Endothelial cell of umbilical vein (primary cell): ENCODE results near the gene FAM168A. TPM values are rescaled to one million over a fixed set of nuclear protein-coding genes. Genes with fewer than 3 reads are reported as not detected.

Source experiments
- BruUV-seq: library from RNA; stranded (reverse); fragments of 400-500 nt; replicated peaks from 2 replicates; lab custom pipeline; 2021; lab: Mats Ljungman, UMichigan
- CTCF ChIA-PET: fragments of 300-600, 350-600 bp; sonication (Branson Sonifier 250); formaldehyde crosslinking; loops from one replicate; lab custom pipeline; 2021; ENCODE audit warnings: antibody characterized with exemption, inconsistent platforms; lab: Charles Lee
- POLR2A ChIA-PET: fragments of 300-600, 350-600 bp; sonication (Branson Sonifier 250); formaldehyde crosslinking; loops from one replicate; lab custom pipeline; 2021; ENCODE audit warnings: antibody characterized with exemption, inconsistent platforms; lab: Charles Lee
- DNase-seq: peaks from one replicate; pipeline ENCODE4 v3.0.0-alpha.2; 2011; ENCODE audit warnings: low read depth, low spot score
- FAIRE-seq: peaks from 2 replicates; lab custom pipeline; 2011; peaks lifted over from hg19 to GRCh38; lab: Jason Lieb, UNC
- H2AFZ ChIP-seq: 2 replicates; pipeline ENCODE4 v1.6.0; 2012; ENCODE audit warnings: low read depth, low read length, control low read depth, inconsistent platforms
- H3K27ac ChIP-seq: 2 replicates; pipeline ENCODE4 v1.5.1; 2011; ENCODE audit warnings: low read depth, mild to moderate bottlenecking, control low read depth, low read length, moderate library complexity; ENCODE audit not compliant: insufficient read depth
- H3K27me3 ChIP-seq, 2 experiments: 2 replicates each; pipeline versions ENCODE4 v1.6.0 to v1.6.1; 2011; ENCODE audit warnings: low read length in 2 of 2, mixed read lengths in 1 of 2; ENCODE audit not compliant: control insufficient read depth in 2 of 2, insufficient read depth in 2 of 2
- H3K36me3 ChIP-seq, 2 experiments: 2 replicates in 1 of 2; 3 replicates in 1 of 2; pipeline ENCODE4 v1.5.1; 2011; ENCODE audit warnings: low read length in 2 of 2, mild to moderate bottlenecking in 1 of 2, moderate library complexity in 1 of 2; ENCODE audit not compliant: control insufficient read depth in 2 of 2, insufficient read depth in 2 of 2; ENCODE audit errors: extremely low read depth in 1 of 2
- H3K4me1 ChIP-seq: 3 replicates; pipeline ENCODE4 v1.5.1; 2011; ENCODE audit warnings: mild to moderate bottlenecking, low read length; ENCODE audit not compliant: control insufficient read depth, insufficient read depth; ENCODE audit errors: extremely low read depth
- H3K4me2 ChIP-seq: 2 replicates; pipeline ENCODE4 v1.6.1; 2011; ENCODE audit warnings: low read length, control low read depth, mixed read lengths; ENCODE audit not compliant: insufficient read depth
- H3K4me3 ChIP-seq, 3 experiments: fragments of 200-600 bp in 1 of 3; sonication (generic), shearing (Covaris generic) in 1 of 3; replicated peaks in 1 of 3; 2 replicates each; pipeline ENCODE4 v1.5.1; 2011 to 2016; ENCODE audit warnings: control low read depth in 3 of 3, low read length in 3 of 3, mild to moderate bottlenecking in 2 of 3, inconsistent platforms in 1 of 3, low read depth in 1 of 3, moderate library complexity in 1 of 3; ENCODE audit not compliant: insufficient read depth in 1 of 3
- H3K79me2 ChIP-seq: 2 replicates; pipeline ENCODE4 v1.6.0; 2012; ENCODE audit warnings: low read length, inconsistent platforms; ENCODE audit not compliant: control insufficient read depth, insufficient read depth
- H3K9ac ChIP-seq: replicated peaks from 2 replicates; pipeline ENCODE3; 2011; ENCODE audit warnings: low read length, control low read depth; ENCODE audit not compliant: insufficient read depth; ENCODE audit errors: extremely low read depth
- H3K9me1 ChIP-seq: replicated peaks from 3 replicates; pipeline ENCODE4 v1.6.0; 2011; ENCODE audit warnings: mild to moderate bottlenecking, low read length; ENCODE audit not compliant: control insufficient read depth, insufficient read depth; ENCODE audit errors: extremely low read depth
- H3K9me3 ChIP-seq: replicated peaks from 2 replicates; pipeline ENCODE4 v1.5.1; 2012; ENCODE audit warnings: low read length, inconsistent platforms; ENCODE audit not compliant: control insufficient read depth, insufficient read depth
- H4K20me1 ChIP-seq: replicated peaks from 2 replicates; pipeline ENCODE3; 2011; ENCODE audit warnings: mild to moderate bottlenecking, low read length; ENCODE audit not compliant: control insufficient read depth, insufficient read depth; ENCODE audit errors: extremely low read depth
- EZH2 ChIP-seq: IDR thresholded peaks from 2 replicates; pipeline ENCODE4 v1.6.1; 2012; ENCODE audit warnings: borderline replicate concordance, low read depth, mild to moderate bottlenecking, moderate library complexity, low read length, inconsistent platforms; ENCODE audit not compliant: severe bottlenecking
- FOS ChIP-seq: IDR thresholded peaks from 2 replicates; pipeline ENCODE4 v1.6.1; 2011; ENCODE audit warnings: mild to moderate bottlenecking, low read length, moderate library complexity, borderline replicate concordance; ENCODE audit not compliant: insufficient read depth
- GATA2 ChIP-seq: IDR thresholded peaks from 2 replicates; pipeline ENCODE4 v1.7.0; 2011; ENCODE audit warnings: low read depth, mild to moderate bottlenecking, moderate library complexity, mixed read lengths, low read length; ENCODE audit not compliant: insufficient read length, insufficient read depth
- JUN ChIP-seq: IDR thresholded peaks from 2 replicates; pipeline ENCODE4 v1.6.1; 2011; ENCODE audit warnings: borderline replicate concordance, low read depth; ENCODE audit not compliant: insufficient read length, insufficient read depth
- MAX ChIP-seq: IDR thresholded peaks from 2 replicates; pipeline ENCODE4 v1.6.1; 2011; ENCODE audit not compliant: insufficient read depth, insufficient read length
- MYC ChIP-seq: IDR thresholded peaks from one replicate; pipeline ENCODE4 v1.6.1; 2011; ENCODE audit warnings: mild to moderate bottlenecking, low read depth, low read length
- POLR2A ChIP-seq: IDR thresholded peaks from 2 replicates; pipeline ENCODE4 v1.6.1; 2012; ENCODE audit warnings: low read depth, mild to moderate bottlenecking, control low read depth, low read length
- POLR2AphosphoS5 ChIP-seq: IDR thresholded peaks from 2 replicates; pipeline ENCODE4 v1.6.1; 2012; ENCODE audit warnings: low read depth, mild to moderate bottlenecking, control low read depth, low read length, moderate library complexity; ENCODE audit not compliant: insufficient read depth
- dilution Hi-C: fragments of 300-500 bp; cut with MboI; formaldehyde crosslinking; loops from one replicate; pipeline ENCODE4 v1.15.0; 2019; ENCODE audit warnings: low sequenced_read_pairs; ENCODE audit not compliant: extremely low pct_ligation_motif_present
- intact Hi-C: fragments of 100-400 bp; cut with micrococcal nuclease; formaldehyde crosslinking; loops from one replicate; pipeline ENCODE4 v1.10.0; 2022
- polyA plus RNA-seq, 4 experiments: library from polyadenylated mRNA; depleted of rRNA in 3 of 4; stranded (reverse) in 3 of 4; unstranded in 1 of 4; fragments of >200 nt; gene quantifications; 2 replicates each; pipeline versions ENCODE4 v1.2.1 to v1.2.3, GENCODE V29; 2011 to 2012; ENCODE audit warnings: missing spikeins in 1 of 4
- total RNA-seq: library from RNA; stranded (reverse); gene quantifications from 2 replicates; pipeline ENCODE4 v1.2.3, GENCODE V29; 2021
- TF ChIP-seq, protein P1 (sequence below), 2 donors: IDR thresholded peaks; 1 replicate in 1 of 2; 2 replicates in 1 of 2; pipeline ENCODE4 v1.5.1; 2011; ENCODE audit warnings: low read length in 2 of 2, mild to moderate bottlenecking in 2 of 2, moderate library complexity in 2 of 2, control low read depth in 1 of 2, inconsistent platforms in 1 of 2, low read depth in 1 of 2; ENCODE audit not compliant: insufficient read depth in 1 of 2; ENCODE audit errors: extremely low read depth in 1 of 2

FAM168A gene
- total and polyA plus RNA-seq, 2 donors (not counting 3 experiments of a cell fraction or from before 2014, with no cell fraction given) = 17.0 to 20.5 TPM

DNA sequence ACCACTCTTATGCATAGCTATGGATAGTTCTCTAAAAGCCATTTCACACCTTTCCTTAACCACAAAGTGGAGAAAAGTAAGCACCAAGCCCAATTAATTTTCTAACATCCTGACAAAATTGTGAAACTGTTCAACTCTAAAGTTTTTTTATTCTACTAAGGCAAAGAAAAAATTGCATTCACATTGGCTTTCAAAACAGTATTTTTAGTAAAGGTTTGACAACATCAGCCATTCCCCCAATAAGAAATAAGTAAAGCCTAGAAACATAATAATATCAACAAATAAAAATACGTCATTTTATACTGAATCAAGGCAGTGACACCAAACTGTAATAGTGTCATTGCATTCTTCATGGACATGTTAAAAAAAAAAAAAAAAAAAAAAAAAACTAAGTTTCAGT is 11.1 kb downstream of the FAM168A start:
- H4K20me1 ChIP-seq = no peaks in the 10 kb centered on the region
- no peaks in the 10 kb centered on the region for H3K79me2 ChIP-seq
- no peak overlapping the region for H3K9ac ChIP-seq
- no peaks in the 10 kb centered on the region for H3K9me1 ChIP-seq
- no peaks in the 10 kb centered on the region for H3K4me1 ChIP-seq
- DNase-seq (no peak), FAIRE-seq (no peak)
- H3K36me3 ChIP-seq = no peaks in the 10 kb centered on the region
- H3K27ac ChIP-seq = no peak overlapping the region
- H3K27me3 ChIP-seq = no peaks in the 10 kb centered on the region
- H3K9me3 ChIP-seq = no peaks in the 10 kb centered on the region
- intact Hi-C loops (no loop called here), dilution Hi-C loops (no loop called here)
- H2AFZ ChIP-seq = no peak overlapping the region
- no TSS peak for BruUV-seq
- no peak overlapping the region for H3K4me3 ChIP-seq
- H3K4me2 ChIP-seq = no peak overlapping the region
- TF ChIP-seq JUN (no peak), POLR2AphosphoS5 (no peak), POLR2A (no peak), EZH2 (no peak), GATA2 (no peak), MYC (no peak), FOS (no peak), MAX (no peak)
- TF ChIP-seq, protein P1, sequence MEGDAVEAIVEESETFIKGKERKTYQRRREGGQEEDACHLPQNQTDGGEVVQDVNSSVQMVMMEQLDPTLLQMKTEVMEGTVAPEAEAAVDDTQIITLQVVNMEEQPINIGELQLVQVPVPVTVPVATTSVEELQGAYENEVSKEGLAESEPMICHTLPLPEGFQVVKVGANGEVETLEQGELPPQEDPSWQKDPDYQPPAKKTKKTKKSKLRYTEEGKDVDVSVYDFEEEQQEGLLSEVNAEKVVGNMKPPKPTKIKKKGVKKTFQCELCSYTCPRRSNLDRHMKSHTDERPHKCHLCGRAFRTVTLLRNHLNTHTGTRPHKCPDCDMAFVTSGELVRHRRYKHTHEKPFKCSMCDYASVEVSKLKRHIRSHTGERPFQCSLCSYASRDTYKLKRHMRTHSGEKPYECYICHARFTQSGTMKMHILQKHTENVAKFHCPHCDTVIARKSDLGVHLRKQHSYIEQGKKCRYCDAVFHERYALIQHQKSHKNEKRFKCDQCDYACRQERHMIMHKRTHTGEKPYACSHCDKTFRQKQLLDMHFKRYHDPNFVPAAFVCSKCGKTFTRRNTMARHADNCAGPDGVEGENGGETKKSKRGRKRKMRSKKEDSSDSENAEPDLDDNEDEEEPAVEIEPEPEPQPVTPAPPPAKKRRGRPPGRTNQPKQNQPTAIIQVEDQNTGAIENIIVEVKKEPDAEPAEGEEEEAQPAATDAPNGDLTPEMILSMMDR (IDR thresholded peaks at IDR 0.05; ENCODE audit: extremely low read depth in 1 of 2, insufficient read depth in 1 of 2, low read depth in 1 of 2, low read length in 2 of 2) = no peak
- ChIA-PET POLR2A (no interaction called here), CTCF (no interaction called here)
